HepG2 (cell line): ENCODE data around the gene XPR1. TPM values are rescaled to one million over a fixed set of nuclear protein-coding genes. Genes with fewer than 3 reads are reported as not detected.

ENCODE experiments used
- CCDC6 ChIP-seq: sonication (generic); formaldehyde crosslinking; IDR thresholded peaks from 2 replicates; pipeline ENCODE4 v1.8.1; 2022; ENCODE audit warnings: mild to moderate bottlenecking, missing genetic modification reagents, moderate library complexity
- ELF3 ChIP-seq: IDR thresholded peaks from 2 replicates; pipeline ENCODE4 v1.6.1; 2016; ENCODE audit warnings: missing genetic modification reagents, missing compliant biosample characterization
- FOXP4 ChIP-seq: sonication (generic); formaldehyde crosslinking; IDR thresholded peaks from 2 replicates; pipeline ENCODE4 v1.4.0; 2020; ENCODE audit warnings: missing genetic modification reagents
- NRL ChIP-seq: sonication (generic); formaldehyde crosslinking; IDR thresholded peaks from 2 replicates; pipeline ENCODE4 v1.5.0; 2020; ENCODE audit warnings: missing genetic modification reagents, mild to moderate bottlenecking, moderate library complexity, borderline replicate concordance
- PLSCR1 ChIP-seq: sonication (generic); formaldehyde crosslinking; IDR thresholded peaks from 2 replicates; pipeline ENCODE4 v1.5.0; 2020; ENCODE audit warnings: missing genetic modification reagents, mild to moderate bottlenecking, borderline replicate concordance
- TSC22D2 ChIP-seq: sonication (generic); formaldehyde crosslinking; IDR thresholded peaks from 2 replicates; pipeline ENCODE4 v1.5.1; 2020; ENCODE audit warnings: missing genetic modification reagents, mild to moderate bottlenecking, borderline replicate concordance
- ZNF20 ChIP-seq: sonication (generic); formaldehyde crosslinking; IDR thresholded peaks from 2 replicates; pipeline ENCODE4 v1.4.0; 2020; ENCODE audit warnings: mild to moderate bottlenecking, moderate library complexity, missing genetic modification reagents
- ZNF230 ChIP-seq: sonication (generic); formaldehyde crosslinking; IDR thresholded peaks from 2 replicates; pipeline ENCODE4 v1.4.0; 2020; ENCODE audit warnings: mild to moderate bottlenecking, missing genetic modification reagents
- ZNF609 ChIP-seq: sonication (generic); formaldehyde crosslinking; IDR thresholded peaks from 2 replicates; pipeline ENCODE4 v1.4.0; 2020; ENCODE audit warnings: mild to moderate bottlenecking, missing genetic modification reagents, borderline replicate concordance
- ZNF773 ChIP-seq: sonication (generic); formaldehyde crosslinking; IDR thresholded peaks from 2 replicates; pipeline ENCODE4 v1.4.0; 2020; ENCODE audit warnings: missing genetic modification reagents, borderline replicate concordance
- ZNF775 ChIP-seq: sonication (generic); formaldehyde crosslinking; IDR thresholded peaks from 2 replicates; pipeline ENCODE4 v1.4.0; 2020; ENCODE audit warnings: missing genetic modification reagents, mild to moderate bottlenecking, moderate library complexity, borderline replicate concordance
- ZUFSP ChIP-seq: sonication (generic); formaldehyde crosslinking; IDR thresholded peaks from 2 replicates; pipeline ENCODE4 v1.9.0; 2021; ENCODE audit warnings: missing genetic modification reagents, mild to moderate bottlenecking, borderline replicate concordance
- polyA plus RNA-seq, 8 experiments: library from polyadenylated mRNA; depleted of rRNA in 3 of 8; stranded (reverse) in 7 of 8; unstranded in 1 of 8; fragments of >200 nt; fragmentation: Illumina TruSeq in 4 of 8; extraction: Trizol in 4 of 8; gene quantifications; 2 replicates each; pipeline versions ENCODE4 v1.2.1 to v1.2.3, GENCODE V29; 2011 to 2016; ENCODE audit warnings: low read depth in 4 of 8, missing spikeins in 1 of 8, mixed read lengths in 1 of 8; ENCODE audit not compliant: insufficient read depth in 1 of 8
- total RNA-seq, 5 experiments: library from RNA; depleted of rRNA; stranded (reverse); fragments of >200 nt; fragmentation: Illumina TruSeq; extraction: Trizol; gene quantifications; 2 replicates each; pipeline ENCODE4 v1.2.3, GENCODE V29; 2016; ENCODE audit warnings: low read depth in 1 of 5
- TF ChIP-seq, protein P1 (sequence below): IDR thresholded peaks from 2 replicates; pipeline ENCODE4 v1.6.1; 2012; ENCODE audit warnings: inconsistent platforms
- TF ChIP-seq, protein P2 (sequence below): sonication (generic); formaldehyde crosslinking; IDR thresholded peaks from 2 replicates; pipeline ENCODE4 v1.8.1; 2022; ENCODE audit warnings: low read depth, mild to moderate bottlenecking, missing genetic modification reagents
- TF ChIP-seq, protein P3 (sequence below): sonication (generic); formaldehyde crosslinking; IDR thresholded peaks from 2 replicates; pipeline ENCODE4 v1.8.1; 2023; ENCODE audit warnings: missing genetic modification reagents, mild to moderate bottlenecking, borderline replicate concordance

Gene XPR1
- total and polyA plus RNA-seq, 2 of the 13 experiments (the other 11 are each of a cell fraction or from before 2014, with no cell fraction given) = 22.3 to 23.6 TPM

GRCh38 chr1:180631766-180632325 lies at the start of gene XPR1 (continued):
- TF ChIP-seq PLSCR1 = no peak
- TF ChIP-seq ZNF775 (CRISPR knock-in tag) = no peak
- no peak for TF ChIP-seq FOXP4
- TF ChIP-seq, protein P1, sequence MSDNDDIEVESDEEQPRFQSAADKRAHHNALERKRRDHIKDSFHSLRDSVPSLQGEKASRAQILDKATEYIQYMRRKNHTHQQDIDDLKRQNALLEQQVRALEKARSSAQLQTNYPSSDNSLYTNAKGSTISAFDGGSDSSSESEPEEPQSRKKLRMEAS = no peak; the same call in 1 of the 2 replicates
- no peak for TF ChIP-seq CCDC6 (CRISPR knock-in tag)
- TF ChIP-seq TSC22D2 (CRISPR knock-in tag) = no peak
- TF ChIP-seq, protein P2, sequence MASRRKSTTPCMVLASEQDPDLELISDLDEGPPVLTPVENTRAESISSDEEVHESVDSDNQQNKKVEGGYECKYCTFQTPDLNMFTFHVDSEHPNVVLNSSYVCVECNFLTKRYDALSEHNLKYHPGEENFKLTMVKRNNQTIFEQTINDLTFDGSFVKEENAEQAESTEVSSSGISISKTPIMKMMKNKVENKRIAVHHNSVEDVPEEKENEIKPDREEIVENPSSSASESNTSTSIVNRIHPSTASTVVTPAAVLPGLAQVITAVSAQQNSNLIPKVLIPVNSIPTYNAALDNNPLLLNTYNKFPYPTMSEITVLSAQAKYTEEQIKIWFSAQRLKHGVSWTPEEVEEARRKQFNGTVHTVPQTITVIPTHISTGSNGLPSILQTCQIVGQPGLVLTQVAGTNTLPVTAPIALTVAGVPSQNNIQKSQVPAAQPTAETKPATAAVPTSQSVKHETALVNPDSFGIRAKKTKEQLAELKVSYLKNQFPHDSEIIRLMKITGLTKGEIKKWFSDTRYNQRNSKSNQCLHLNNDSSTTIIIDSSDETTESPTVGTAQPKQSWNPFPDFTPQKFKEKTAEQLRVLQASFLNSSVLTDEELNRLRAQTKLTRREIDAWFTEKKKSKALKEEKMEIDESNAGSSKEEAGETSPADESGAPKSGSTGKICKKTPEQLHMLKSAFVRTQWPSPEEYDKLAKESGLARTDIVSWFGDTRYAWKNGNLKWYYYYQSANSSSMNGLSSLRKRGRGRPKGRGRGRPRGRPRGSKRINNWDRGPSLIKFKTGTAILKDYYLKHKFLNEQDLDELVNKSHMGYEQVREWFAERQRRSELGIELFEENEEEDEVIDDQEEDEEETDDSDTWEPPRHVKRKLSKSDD (CRISPR knock-in tag) = no peak
- no peak for TF ChIP-seq ZNF773 (CRISPR knock-in tag)
- 0 out of 2 replicates have a peak, but pooled peaks have one; percentile 8 for TF ChIP-seq ELF3
- TF ChIP-seq, protein P3, sequence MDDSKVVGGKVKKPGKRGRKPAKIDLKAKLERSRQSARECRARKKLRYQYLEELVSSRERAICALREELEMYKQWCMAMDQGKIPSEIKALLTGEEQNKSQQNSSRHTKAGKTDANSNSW = no peak
- TF ChIP-seq NRL = no peak; the same call in 1 of the 2 replicates
- TF ChIP-seq ZUFSP (CRISPR knock-in tag) = no peak
- no peak for TF ChIP-seq ZNF20 (CRISPR knock-in tag)
- TF ChIP-seq ZNF230 (CRISPR knock-in tag) = peak; percentile 87; the same call in 1 of the 2 replicates
- no peak for TF ChIP-seq ZNF609 (CRISPR knock-in tag)
